Panc1 (cell line): ENCODE data around the gene ADCY2. TPM values are rescaled to one million over a fixed set of nuclear protein-coding genes. Genes with fewer than 3 reads are reported as not detected.

ENCODE experiments used
- ATAC-seq: fragments of 200-7000 bp; cut with Tn5 transposase; 2 replicates; pipeline ENCODE4 v1.9.1; 2020; ENCODE audit warnings: mild to moderate bottlenecking, moderate library complexity
- BruUV-seq: library from RNA; stranded (reverse); fragments of 400-500 nt; replicated peaks from 2 replicates; lab custom pipeline; 2021; lab: Mats Ljungman, UMichigan
- CTCF ChIA-PET: fragments of 300-600 bp; sonication (Branson Sonifier 250); formaldehyde crosslinking; loops from one replicate; lab custom pipeline; 2022; ENCODE audit warnings: antibody characterized with exemption; lab: Charles Lee
- POLR2A ChIA-PET: fragments of 300-600 bp; sonication (Branson Sonifier 250); formaldehyde crosslinking; loops from one replicate; lab custom pipeline; 2022; ENCODE audit warnings: antibody characterized with exemption; lab: Charles Lee
- DNase-seq: peaks from one replicate; pipeline ENCODE4 v3.0.0-alpha.2; 2010; ENCODE audit warnings: low read depth, low spot score
- H3K27ac ChIP-seq: 2 replicates; pipeline ENCODE4 v1.5.1; 2011; ENCODE audit warnings: mild to moderate bottlenecking, low read length, inconsistent platforms
- H3K27me3 ChIP-seq: fragments of 200-500 bp; sonication (Bioruptor generic); 2 replicates; pipeline ENCODE4 v1.6.0; 2014; ENCODE audit warnings: low read length, inconsistent platforms; ENCODE audit not compliant: control insufficient read depth, insufficient read depth
- H3K36me3 ChIP-seq: fragments of 200-500 bp; sonication (Bioruptor generic); 2 replicates; pipeline ENCODE4 v1.5.1; 2014; ENCODE audit warnings: inconsistent platforms, mild to moderate bottlenecking, low read length, moderate library complexity; ENCODE audit not compliant: control insufficient read depth, insufficient read depth
- H3K4me1 ChIP-seq: 2 replicates; pipeline ENCODE4 v1.5.1; 2011; ENCODE audit warnings: inconsistent platforms, mild to moderate bottlenecking, low read length, moderate library complexity; ENCODE audit not compliant: control insufficient read depth, insufficient read depth
- H3K4me3 ChIP-seq, 2 experiments: 2 replicates each; pipeline ENCODE4 v1.5.1; 2011 to 2012; ENCODE audit warnings: low read depth in 2 of 2, low read length in 2 of 2, mild to moderate bottlenecking in 2 of 2, inconsistent platforms in 1 of 2, moderate library complexity in 1 of 2
- H3K9me3 ChIP-seq: fragments of 200-500 bp; sonication (Bioruptor generic); 2 replicates; pipeline ENCODE4 v1.5.1; 2014; ENCODE audit warnings: low read depth, mild to moderate bottlenecking, inconsistent platforms, low read length, moderate library complexity; ENCODE audit not compliant: control insufficient read depth, insufficient read depth
- POLR2AphosphoS5 ChIP-seq: IDR thresholded peaks from 2 replicates; pipeline ENCODE4 v1.6.1; 2012; ENCODE audit warnings: mild to moderate bottlenecking, low read depth, low read length, moderate library complexity
- in situ Hi-C: cut with HindIII; loops from 2 replicates; pipeline ENCODE4 v1.10.0; 2016; ENCODE audit warnings: low sequenced_read_pairs, low pct_unique_long_range_greater_than_20kb
- intact Hi-C: fragments of 100-400 bp; cut with micrococcal nuclease; formaldehyde crosslinking; loops from one replicate; pipeline ENCODE4 v1.10.0; 2022; ENCODE audit not compliant: unreplicated experiment
- total RNA-seq: library from RNA; stranded (reverse); gene quantifications from one replicate; pipeline ENCODE4 v1.2.1, GENCODE V29; 2021; ENCODE audit not compliant: unreplicated experiment
- TF ChIP-seq, protein P1 (sequence below): fragments of 450-650 bp; IDR thresholded peaks from 2 replicates; pipeline ENCODE4 v1.5.1; 2017; ENCODE audit warnings: mild to moderate bottlenecking
- TF ChIP-seq, protein P2 (sequence below), 2 experiments: IDR thresholded peaks; 2 replicates each; pipeline ENCODE4 v1.6.1; 2011 to 2012; ENCODE audit warnings: low read depth in 2 of 2, control low read depth in 1 of 2, low read length in 1 of 2, mild to moderate bottlenecking in 1 of 2, moderate library complexity in 1 of 2; ENCODE audit not compliant: insufficient read depth in 1 of 2

Gene ADCY2
- total RNA-seq, 1 experiment from 2014 or later: 0.13 TPM

DNA sequence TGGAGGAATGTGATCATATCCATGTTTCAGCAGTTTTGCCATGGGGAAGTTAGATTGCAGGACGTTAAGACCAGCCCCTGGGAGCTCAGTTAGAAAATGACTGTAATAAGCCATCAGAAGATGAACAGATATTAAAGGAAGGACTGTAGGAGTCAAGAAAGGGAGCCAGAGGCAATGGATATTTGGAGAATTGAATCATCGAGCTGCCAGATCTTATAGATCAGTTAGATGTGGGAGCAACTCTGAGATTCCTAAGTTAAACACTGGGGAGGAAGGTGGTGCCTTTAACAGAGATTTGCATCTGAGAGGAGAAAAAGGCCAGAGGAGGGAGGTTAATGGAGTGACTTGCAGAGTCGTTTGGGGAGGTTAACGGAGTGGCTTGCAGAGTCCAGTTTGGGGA is 96.4 kb downstream of the ADCY2 start:
- no peak overlapping the region for H3K4me3 ChIP-seq
- no peaks in the 10 kb centered on the region for H3K36me3 ChIP-seq
- BruUV-seq: no TSS peak
- no peaks in the 10 kb centered on the region for H3K27me3 ChIP-seq
- H3K9me3 ChIP-seq: no peaks in the 10 kb centered on the region
- ChIA-PET POLR2A (no interaction called here), CTCF (no interaction called here)
- no peak for ATAC-seq
- H3K27ac ChIP-seq: no peak overlapping the region
- intact Hi-C loops (no loop called here), in situ Hi-C loops (no loop called here)
- no peaks in the 10 kb centered on the region for H3K4me1 ChIP-seq
- DNase-seq: no peak
- no peak for TF ChIP-seq POLR2AphosphoS5
- TF ChIP-seq, protein P1, sequence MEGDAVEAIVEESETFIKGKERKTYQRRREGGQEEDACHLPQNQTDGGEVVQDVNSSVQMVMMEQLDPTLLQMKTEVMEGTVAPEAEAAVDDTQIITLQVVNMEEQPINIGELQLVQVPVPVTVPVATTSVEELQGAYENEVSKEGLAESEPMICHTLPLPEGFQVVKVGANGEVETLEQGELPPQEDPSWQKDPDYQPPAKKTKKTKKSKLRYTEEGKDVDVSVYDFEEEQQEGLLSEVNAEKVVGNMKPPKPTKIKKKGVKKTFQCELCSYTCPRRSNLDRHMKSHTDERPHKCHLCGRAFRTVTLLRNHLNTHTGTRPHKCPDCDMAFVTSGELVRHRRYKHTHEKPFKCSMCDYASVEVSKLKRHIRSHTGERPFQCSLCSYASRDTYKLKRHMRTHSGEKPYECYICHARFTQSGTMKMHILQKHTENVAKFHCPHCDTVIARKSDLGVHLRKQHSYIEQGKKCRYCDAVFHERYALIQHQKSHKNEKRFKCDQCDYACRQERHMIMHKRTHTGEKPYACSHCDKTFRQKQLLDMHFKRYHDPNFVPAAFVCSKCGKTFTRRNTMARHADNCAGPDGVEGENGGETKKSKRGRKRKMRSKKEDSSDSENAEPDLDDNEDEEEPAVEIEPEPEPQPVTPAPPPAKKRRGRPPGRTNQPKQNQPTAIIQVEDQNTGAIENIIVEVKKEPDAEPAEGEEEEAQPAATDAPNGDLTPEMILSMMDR: no peak
- TF ChIP-seq, protein P2, sequence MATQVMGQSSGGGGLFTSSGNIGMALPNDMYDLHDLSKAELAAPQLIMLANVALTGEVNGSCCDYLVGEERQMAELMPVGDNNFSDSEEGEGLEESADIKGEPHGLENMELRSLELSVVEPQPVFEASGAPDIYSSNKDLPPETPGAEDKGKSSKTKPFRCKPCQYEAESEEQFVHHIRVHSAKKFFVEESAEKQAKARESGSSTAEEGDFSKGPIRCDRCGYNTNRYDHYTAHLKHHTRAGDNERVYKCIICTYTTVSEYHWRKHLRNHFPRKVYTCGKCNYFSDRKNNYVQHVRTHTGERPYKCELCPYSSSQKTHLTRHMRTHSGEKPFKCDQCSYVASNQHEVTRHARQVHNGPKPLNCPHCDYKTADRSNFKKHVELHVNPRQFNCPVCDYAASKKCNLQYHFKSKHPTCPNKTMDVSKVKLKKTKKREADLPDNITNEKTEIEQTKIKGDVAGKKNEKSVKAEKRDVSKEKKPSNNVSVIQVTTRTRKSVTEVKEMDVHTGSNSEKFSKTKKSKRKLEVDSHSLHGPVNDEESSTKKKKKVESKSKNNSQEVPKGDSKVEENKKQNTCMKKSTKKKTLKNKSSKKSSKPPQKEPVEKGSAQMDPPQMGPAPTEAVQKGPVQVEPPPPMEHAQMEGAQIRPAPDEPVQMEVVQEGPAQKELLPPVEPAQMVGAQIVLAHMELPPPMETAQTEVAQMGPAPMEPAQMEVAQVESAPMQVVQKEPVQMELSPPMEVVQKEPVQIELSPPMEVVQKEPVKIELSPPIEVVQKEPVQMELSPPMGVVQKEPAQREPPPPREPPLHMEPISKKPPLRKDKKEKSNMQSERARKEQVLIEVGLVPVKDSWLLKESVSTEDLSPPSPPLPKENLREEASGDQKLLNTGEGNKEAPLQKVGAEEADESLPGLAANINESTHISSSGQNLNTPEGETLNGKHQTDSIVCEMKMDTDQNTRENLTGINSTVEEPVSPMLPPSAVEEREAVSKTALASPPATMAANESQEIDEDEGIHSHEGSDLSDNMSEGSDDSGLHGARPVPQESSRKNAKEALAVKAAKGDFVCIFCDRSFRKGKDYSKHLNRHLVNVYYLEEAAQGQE (IDR thresholded peaks at IDR 0.05; ENCODE audit: insufficient read depth in 1 of 2, low read depth in 2 of 2, low read length in 1 of 2): no peak

DNA sequence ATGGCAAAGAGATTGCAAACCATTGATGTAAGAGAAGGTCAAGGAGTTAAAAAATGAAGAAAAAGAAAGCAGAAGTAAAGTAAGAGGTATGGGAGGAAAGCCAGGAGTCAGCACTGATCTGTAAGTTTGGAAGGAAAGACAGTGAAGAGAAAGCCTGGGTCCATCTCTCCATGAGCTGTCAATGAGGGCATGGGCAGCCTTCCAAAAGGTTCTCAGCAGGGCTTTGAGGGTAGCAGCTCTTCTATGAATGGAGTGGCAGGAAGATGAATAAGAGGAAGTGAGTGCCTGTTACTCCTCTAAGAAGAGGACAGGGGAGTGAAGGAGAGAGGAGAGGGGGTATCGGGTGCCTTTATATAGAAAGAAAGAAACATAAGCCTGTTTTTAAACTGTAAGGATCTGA is 97.1 kb downstream of the ADCY2 start:
- no peak for ATAC-seq
- BruUV-seq: no TSS peak

More for the DNA sequence above, 97.1 kb downstream of the ADCY2 start:
- DNase-seq: no peak
- CTCF ChIA-PET: no interaction called here
- POLR2A ChIA-PET: no interaction called here
- Histone ChIP-seq H3K9me3 (no peaks in the 10 kb centered on the region), H3K27me3 (no peaks in the 10 kb centered on the region), H3K4me1 (no peaks in the 10 kb centered on the region), H3K4me3 (no peak overlapping the region), H3K27ac (no peak overlapping the region), H3K36me3 (no peaks in the 10 kb centered on the region)
- in situ Hi-C loops: no loop called here
- TF ChIP-seq POLR2AphosphoS5: no peak
- TF ChIP-seq, protein P1: no peak
- intact Hi-C loops: no loop called here
